HG03558 (cell line): ENCODE measurements around the gene ABCA13.

ENCODE experiments used
- ATAC-seq: cut with Tn5 transposase; IDR thresholded peaks from one replicate; pipeline ENCODE4 v1.9.1; 2021; ENCODE audit warnings: moderate number of reproducible peaks; ENCODE audit not compliant: unreplicated experiment; ENCODE audit errors: extremely low read depth

Gene ABCA13

DNA sequence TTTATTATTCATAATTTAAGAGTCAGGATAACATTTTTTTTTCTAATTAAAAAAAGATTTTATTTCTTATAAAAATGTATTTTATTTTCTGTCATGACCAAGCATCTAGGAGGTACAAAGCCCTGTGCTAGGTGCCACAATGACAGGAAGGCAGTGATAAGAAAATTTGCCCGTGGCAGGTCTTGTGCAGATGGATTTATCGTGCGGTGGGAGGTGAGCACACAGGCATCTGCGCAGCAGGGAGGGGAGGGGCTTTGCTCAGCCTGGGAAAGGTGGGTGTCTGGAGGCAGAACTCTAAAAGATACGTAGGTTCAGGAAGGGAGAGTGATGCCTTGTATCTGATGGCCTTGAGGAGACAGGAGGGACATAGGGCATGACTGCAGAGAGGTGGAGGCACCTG, 115.6 kb downstream of the ABCA13 start:
- no peak for ATAC-seq

DNA sequence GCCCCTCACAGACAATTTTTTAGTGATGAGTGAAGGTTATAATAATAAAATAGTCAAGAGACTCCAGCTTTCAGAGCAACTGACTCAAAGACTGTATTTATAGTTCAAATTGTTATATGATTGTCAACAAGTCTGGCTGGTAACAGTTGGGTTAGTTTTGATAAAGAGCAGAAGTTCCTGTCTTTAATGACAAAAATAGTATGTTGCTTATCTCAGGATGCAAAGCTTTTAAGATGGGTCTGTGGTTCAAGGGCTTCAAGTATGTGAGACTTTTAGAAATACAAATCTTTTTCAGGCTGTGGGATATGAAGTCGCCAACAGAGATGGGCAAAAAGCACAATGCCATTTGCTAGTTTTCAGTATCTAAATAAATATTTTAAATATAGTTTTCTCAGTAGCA, 118.4 kb downstream of the ABCA13 start:
- no peak for ATAC-seq

DNA sequence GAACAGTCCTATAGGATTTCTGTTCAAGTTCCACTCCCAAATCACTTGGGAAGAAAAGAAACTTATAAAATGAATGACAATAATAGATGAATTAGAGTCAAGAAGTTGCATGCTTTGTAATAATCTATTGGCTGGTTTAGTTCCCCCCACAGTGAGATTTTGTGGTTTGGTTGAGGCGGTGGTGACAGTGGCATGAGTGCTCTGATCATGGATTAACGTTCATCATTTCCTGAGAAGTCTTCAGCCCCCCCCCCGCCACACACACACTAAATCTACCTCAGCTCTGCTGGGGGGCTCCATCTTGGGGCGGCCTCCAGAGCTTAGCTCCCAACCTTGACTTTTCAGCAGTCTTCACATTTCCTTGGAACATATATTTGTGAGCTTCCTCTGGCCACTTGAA, 121.7 kb downstream of the ABCA13 start:
- no peak for ATAC-seq

DNA sequence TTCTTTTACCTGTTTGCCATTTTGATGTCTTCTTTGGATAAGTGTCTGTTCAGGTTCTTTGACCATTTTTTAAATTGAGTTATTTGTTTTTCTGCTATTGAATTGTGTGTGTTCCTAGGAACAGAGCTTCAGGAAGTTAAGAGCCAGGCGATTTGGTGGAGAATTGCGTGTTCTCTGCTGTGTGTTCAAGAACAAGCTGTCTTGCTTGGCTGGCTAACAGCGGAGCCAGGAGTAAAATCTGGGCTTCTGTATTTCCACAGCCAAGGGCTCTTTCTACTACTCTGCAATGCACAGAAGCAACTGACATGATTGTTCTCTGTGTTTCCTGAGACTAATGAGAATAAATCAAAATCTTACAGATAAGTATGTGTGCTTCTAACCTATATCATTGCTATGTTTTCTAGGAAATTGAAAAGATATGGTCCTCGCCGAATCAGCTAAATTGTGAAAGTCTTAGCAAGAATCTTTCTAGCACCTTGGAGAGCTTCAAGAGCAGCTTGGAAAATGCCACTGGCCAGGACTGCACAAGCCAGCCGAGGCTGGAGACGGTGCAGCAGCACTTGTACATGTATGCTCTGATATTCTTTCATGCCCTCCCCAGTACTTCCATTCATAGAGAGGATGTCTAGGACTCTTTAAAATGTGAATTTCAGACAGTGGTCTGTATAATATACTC, 124.2 kb downstream of the ABCA13 start:
- no peak for ATAC-seq

DNA sequence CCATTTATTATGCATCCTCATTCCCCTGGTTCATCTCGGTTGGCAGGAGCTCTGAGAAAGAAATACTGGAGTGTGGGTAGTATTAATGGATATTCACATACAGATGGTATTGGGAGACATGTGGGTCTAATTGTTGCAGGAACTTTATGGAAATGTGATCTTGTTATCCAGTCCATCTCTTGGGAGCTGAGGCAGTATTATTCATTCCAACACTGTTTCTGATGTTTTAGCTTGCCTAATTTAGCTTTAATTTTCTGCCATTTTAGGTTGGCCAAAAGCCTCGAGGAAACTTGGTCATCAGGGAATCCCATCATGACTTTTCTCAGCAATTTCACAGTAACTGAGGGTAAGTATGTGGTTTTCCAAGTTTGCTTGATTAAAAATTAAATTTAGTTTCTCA, 125.7 kb downstream of the ABCA13 start:
- ATAC-seq, result no peak

DNA sequence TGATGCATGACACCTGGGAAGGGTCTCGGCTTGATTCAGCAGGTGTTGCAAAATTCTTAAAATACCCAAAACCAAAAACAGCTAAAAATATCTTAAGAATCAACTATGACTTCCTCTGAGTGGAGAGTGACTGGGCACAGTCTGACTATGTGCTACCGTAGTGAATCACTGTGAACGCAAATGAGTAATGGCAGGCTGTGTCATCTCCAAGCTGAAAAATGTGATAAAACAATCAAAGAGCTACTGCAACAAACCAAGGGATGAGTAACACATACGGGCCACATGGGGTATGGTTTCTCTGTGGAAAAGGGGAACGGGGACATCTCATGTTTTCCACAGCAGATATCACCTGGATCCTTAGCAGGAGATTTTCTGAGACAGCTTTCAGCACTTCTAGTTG, 127.5 kb downstream of the ABCA13 start:
- ATAC-seq, result peak; percentile 47

DNA sequence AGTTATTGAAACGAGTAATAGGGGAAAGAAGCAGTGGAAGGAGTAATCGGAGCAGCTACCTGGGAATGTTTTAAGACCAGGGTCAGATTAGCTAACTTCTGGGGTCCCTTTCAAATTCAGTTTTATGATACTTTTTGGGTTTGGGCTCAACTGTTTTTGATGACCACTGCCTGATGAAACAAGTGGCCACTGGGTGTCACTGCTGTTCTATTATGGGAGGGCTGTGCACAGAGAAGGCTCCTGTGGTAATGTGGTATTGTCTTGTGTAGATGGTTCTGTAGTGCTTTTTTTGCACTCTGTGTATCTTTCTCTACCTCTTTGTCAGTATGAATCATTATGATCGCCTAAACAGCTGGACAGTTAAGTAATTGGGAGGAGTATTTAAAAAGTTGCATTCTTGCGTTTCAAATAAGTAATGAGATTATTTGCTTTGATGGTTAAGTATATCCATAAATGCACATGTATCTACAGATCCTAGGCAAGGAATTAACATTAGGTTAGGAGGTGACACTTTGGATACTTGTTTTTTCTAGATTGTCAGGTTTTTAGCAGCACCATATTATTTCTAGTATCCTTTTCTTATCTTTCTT, 128.4 kb downstream of the ABCA13 start:
- peak; percentile 92 for ATAC-seq

DNA sequence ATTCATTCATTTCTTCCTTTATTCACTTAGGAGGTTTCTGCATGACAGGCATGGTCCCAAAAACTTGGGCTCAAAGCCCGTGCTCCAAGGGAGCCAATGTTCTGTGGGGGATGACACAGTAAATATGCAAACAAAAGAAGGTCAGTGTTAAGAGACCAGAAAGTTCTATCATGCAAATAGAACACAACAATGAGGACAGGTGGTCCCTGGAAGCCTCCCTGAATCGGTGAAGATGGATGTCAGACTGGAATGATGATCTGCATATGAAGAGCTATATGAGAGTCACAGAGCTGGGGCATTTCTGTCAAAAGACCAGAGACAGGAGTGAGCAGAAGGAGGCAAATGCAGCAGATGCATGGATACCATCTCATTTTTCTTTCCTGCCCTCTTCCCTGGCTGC, 129.0 kb downstream of the ABCA13 start:
- no peak for ATAC-seq

DNA sequence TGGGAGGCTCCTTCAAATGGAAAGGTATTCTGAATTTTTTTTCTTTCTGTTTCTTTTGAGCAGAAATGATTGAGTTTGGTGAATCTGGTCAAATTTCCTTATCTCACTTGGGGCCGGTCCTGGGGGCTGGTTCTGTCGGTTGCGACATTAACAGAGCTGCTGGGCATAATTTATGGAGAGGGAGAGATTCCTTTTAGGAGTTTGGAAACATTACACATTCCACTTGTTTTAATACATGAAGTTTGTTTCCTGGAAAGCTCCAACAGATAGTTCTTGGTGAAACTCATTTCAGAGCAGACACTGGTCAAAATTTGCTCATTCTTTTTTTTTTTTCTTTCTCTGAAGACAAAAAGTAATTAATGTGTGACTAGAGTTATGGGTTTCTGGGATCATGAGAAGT, 129.9 kb downstream of the ABCA13 start:
- no peak for ATAC-seq

DNA sequence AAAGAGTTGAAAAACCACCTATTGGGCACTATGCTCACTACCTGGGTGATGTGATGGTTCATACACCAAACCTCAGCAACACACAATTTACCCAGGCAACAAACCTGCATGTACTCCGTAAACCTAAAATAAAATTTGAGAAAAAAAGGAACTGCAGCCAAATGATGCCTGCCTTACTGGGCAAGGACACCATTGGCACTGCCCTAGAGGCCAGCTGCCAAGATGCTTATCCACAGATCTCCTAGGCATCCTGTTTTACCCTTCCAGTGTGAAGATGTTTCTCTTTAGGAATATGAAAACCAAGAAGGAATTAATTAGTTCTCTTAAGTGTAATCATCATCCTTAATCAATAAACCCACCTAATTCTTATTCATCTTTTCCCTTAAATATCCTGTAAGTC, 133.4 kb downstream of the ABCA13 start:
- no peak for ATAC-seq

DNA sequence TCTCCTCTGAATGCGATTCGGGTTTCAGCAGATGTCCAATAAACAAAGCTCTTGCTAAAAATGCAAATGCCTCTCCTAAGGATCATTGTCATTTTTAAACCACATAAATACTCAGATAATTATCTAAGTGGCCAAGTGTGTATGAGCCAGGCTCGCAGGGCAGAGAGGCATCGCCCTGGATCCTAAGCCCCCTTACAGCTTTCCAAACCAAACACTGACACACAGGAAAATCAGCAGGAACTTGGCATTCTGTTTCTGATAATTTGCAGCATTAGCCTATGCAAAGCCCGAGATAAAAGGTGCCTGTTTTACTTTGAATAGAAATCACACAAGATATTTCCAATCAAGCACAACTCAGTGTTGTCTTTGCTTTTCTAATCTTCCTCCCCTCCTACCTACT, 134.4 kb downstream of the ABCA13 start:
- ATAC-seq, result no peak

DNA sequence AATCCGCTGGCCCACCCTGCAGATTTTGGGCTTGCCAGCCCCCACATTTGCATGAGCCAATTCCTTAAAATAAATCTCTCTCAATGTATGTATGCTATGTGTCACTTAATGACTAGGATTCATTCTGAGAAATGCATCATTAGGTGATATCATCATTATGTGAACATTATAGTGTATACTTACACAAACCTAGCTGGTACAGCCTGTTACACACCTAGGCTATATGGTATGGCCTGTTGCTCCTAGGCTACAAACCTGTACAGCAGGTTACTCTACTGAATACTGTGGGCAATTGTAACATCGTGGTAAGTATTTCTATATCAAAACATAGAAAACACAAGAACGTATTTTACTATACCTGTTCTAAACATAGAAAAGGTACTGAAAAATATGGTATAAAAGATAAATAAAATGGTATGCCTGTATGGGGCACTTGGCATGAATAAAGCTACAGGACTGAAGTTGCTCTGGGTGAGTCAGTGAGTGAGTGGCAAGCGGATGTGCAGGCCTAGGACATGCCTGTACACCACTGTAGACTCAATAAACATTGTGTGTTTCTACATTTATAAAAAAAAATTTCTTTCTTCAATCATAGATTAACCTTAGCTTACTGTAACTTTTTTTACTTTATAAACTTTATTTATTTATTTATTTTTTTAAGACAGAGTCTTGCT, 135.9 kb downstream of the ABCA13 start:
- no peak for ATAC-seq

DNA sequence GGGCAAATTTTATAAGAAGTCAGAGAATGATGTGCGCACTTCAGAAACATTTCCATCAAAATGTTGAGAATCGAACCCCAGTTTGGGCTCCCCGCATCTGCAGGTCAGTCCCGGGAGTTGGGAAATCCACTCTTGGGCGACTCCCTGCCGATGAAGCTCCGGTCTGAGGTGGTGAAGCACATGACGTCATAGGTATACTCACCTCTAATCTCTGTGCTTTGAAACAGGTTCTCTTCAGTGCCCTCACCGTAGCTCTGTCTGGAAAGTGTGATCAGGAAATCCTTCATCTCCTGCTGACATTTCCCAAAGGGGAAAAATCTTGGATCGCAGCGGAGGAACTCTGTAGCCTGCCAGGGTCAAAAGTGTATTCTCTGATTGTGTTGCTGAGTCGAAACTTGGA, 138.5 kb downstream of the ABCA13 start:
- no peak for ATAC-seq

DNA sequence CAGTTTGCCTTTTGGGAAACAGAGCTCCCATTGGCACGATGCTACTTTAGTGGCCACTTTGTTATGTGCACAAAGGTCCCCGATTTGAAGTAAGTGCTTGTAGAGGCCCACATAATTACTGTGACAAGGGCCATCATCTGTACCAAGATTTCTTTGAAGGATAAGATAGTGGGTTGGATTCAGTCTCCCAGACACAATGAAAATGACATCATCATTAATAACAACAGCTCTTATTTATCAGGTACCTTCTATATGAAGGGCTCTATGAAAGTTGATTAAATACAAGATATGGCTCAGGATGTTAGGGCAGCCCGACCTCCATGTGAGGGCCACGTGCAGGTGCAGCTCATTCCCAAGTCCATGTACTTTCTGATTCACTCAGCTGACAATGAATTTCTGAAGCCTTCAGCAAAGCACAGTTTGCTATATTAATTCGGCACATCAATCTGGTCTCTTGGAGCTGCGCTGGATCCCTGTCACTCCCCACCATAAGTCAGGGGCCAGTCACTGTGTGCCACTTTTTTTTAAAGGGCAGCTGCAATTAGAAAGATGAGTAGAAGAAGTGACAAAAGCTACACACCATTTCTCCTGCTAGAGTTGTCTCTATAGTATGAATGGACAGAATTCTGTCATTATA, 140.3 kb downstream of the ABCA13 start:
- no peak for ATAC-seq

DNA sequence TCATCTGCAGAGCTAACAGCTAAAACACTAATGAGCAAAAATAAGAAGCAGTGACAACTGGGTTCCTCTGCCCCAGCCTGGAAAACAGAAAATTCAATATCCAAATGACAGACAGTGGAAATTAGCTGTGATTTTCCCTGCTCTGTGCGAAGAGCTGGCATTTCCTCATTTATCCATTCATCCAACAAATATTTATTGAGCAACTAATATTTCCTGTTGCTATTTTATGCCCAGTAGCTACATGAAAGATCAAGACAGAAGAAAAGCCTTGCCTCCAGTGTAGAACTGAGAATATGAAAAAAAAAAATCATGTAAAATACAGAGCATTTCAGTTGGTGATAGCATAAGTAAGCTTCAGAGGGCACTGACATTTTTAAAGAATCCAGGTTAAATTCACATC, 140.9 kb downstream of the ABCA13 start:
- no peak for ATAC-seq

DNA sequence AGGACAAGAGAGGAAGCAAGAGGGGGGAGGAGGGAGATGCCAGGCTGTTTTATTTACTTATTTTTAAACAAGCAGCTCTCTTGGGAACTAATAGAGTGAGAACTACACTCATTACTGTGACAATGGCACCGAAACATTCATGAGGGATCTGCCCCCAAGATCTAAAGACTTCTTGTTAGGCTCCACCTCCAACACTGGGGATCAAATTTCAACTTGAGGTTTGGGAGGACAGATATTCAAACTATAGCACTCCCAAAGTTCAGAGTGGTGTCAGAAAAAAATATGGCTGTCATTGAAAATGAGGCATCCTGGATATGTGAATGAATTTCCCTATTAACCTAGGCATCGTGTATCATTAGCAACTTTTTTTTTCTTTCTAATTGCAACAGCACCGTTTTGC, 145.5 kb downstream of the ABCA13 start:
- no peak for ATAC-seq

DNA sequence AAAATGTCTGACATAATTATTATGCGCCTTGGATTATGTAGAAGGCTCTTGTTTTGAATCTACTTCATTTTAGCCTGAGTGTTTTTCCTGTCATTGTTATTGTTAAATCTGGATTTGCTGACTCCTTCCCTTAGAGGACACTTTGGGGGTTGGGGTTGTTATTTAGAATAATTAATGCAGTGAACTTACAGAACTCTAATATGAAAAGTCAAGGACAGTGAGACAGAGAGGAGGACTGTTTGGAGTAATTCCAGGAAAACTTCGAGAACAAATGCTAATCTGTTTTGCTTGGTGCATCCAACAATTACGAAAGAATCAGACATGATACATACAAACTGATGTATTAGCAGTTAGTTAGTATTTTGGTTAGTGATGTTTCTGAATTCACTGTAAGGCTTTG, 146.1 kb downstream of the ABCA13 start:
- no peak for ATAC-seq

DNA sequence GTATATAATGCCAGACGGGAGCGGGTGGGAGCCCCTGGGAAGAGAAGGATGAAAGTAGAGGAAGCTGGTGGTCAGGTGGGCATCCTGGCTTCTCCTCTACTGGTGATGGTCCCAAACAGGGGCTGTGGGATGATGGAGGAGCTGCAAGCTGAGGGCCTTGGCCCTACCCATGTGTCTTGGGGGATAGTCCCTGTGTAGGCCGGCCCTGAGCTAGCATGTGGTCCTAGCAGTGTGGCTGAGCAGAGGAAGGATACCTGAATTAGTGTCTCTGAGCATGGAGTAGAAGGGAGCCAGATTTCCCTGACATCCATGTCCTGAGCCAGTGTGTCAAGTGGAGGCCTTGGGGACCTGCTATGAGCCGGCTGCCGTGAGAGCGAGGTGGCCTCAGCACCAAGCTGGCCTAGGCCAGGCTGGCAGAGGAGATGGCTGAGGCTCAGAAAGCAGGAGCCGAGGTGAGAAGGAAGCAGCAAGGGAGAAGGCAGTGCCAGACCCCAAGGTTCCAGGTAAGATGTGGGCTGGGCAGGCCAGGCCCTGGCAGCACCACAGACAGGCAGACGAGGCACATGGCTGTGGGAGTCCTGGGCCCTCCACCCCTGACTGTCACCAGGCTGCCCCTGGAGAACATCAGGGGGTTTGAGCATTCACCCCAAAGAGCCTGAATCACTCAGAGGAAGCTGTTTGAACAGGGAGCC, 150.2 kb downstream of the ABCA13 start:
- no peak for ATAC-seq

DNA sequence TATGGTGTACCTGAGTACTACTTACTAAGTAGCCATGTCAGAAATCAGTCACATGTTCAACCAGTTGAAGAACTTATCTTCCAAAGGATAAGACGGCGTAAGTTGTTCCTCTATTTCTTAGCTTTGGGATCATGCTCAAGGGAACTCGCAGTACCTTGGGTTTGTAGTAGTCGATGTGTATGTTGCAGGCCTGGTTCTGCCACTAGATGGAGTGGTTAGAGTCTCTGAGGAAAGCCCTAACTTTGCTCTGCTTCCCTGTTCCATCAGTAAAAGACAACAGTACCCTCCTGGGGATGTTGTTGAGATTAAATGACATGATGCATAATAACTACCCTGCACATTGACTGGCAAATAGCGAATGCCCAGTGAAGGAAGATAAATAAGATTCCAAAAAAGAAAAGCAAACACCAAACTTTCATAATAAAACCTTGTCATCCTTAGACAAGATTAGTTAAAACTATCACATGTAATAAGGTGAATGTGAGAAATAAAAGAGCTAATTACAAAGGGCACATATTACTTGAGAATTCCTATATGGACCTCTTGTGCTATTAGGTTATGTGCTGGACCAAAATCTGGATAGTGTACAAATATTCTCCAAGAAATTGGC, 165.9 kb downstream of the ABCA13 start:
- ATAC-seq, result no peak

DNA sequence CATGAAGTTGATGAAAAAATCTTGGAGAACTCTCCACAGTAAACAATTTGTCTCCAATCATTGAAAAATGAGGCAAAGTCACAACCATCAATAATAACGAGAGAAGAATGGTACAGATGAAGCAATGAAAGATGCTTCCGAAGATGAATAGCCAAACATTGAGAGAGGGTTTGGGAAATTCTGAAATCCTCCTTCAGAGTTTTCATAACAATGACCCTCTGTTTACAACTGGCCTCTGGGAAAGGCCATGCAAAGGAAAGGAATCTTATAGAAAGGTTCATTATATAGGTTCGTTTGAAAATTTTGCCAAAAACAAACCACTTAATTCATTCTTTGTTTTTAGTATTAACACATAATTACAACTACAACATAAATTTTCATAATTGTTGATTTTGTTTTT, 166.5 kb downstream of the ABCA13 start:
- ATAC-seq, result no peak
